HepG2 (cell line): ENCODE measurements around the gene PTPN3. TPM values are rescaled to one million over a fixed set of nuclear protein-coding genes. Genes with fewer than 3 reads are reported as not detected.

ENCODE experiments used
- BORCS8-MEF2B ChIP-seq: sonication (generic); formaldehyde crosslinking; IDR thresholded peaks from 2 replicates; pipeline ENCODE4 v1.8.0; 2022; ENCODE audit warnings: mild to moderate bottlenecking, missing genetic modification reagents
- DNMT1 ChIP-seq: sonication (generic); formaldehyde crosslinking; IDR thresholded peaks from 2 replicates; pipeline ENCODE4 v1.5.1; 2020; ENCODE audit warnings: mild to moderate bottlenecking, missing genetic modification reagents
- HOXD1 ChIP-seq: sonication (generic); formaldehyde crosslinking; IDR thresholded peaks from 2 replicates; pipeline ENCODE4 v1.5.0; 2020; ENCODE audit warnings: missing genetic modification reagents
- KDM5A ChIP-seq: fragments of 200-600 bp; sonication (generic); IDR thresholded peaks from 2 replicates; pipeline ENCODE4 v1.7.0; 2018; ENCODE audit warnings: antibody characterized with exemption, mild to moderate bottlenecking, low read length, borderline replicate concordance
- KLF13 ChIP-seq: sonication (generic); formaldehyde crosslinking; IDR thresholded peaks from 2 replicates; pipeline ENCODE4 v1.4.0; 2020; ENCODE audit warnings: mild to moderate bottlenecking, missing genetic modification reagents
- NCOA5 ChIP-seq: sonication (generic); formaldehyde crosslinking; IDR thresholded peaks from 2 replicates; pipeline ENCODE4 v1.4.0; 2020; ENCODE audit warnings: missing genetic modification reagents
- NFATC3 ChIP-seq: sonication (generic); formaldehyde crosslinking; IDR thresholded peaks from 2 replicates; pipeline ENCODE4 v1.5.1; 2020; ENCODE audit warnings: mild to moderate bottlenecking, missing genetic modification reagents
- POLR2AphosphoS5 ChIP-seq: IDR thresholded peaks from 2 replicates; pipeline ENCODE4 v1.6.1; 2012; ENCODE audit warnings: low read depth, low read length
- SNRNP70 ChIP-seq: fragments of 200-400 bp; formaldehyde crosslinking; IDR thresholded peaks from 2 replicates; pipeline ENCODE4 v1.6.1; 2017; ENCODE audit warnings: mild to moderate bottlenecking, low read depth, low read length, moderate library complexity
- THAP11 ChIP-seq: IDR thresholded peaks from 2 replicates; pipeline ENCODE4 v1.6.1; 2016; ENCODE audit warnings: missing biosample characterization, missing genetic modification reagents
- polyA plus RNA-seq, 8 experiments: library from polyadenylated mRNA; depleted of rRNA in 3 of 8; stranded (reverse) in 7 of 8; unstranded in 1 of 8; fragments of >200 nt; fragmentation: Illumina TruSeq in 4 of 8; extraction: Trizol in 4 of 8; gene quantifications; 2 replicates each; pipeline versions ENCODE4 v1.2.1 to v1.2.3, GENCODE V29; 2011 to 2016; ENCODE audit warnings: low read depth in 4 of 8, missing spikeins in 1 of 8, mixed read lengths in 1 of 8; ENCODE audit not compliant: insufficient read depth in 1 of 8
- total RNA-seq, 5 experiments: library from RNA; depleted of rRNA; stranded (reverse); fragments of >200 nt; fragmentation: Illumina TruSeq; extraction: Trizol; gene quantifications; 2 replicates each; pipeline ENCODE4 v1.2.3, GENCODE V29; 2016; ENCODE audit warnings: low read depth in 1 of 5
- TF ChIP-seq, protein P1 (sequence below): sonication (generic); formaldehyde crosslinking; IDR thresholded peaks from 2 replicates; pipeline ENCODE4 v1.8.1; 2023; ENCODE audit warnings: mild to moderate bottlenecking, missing genetic modification reagents
- TF ChIP-seq, protein P2 (sequence below): sonication (generic); formaldehyde crosslinking; IDR thresholded peaks from 2 replicates; pipeline ENCODE4 v1.5.0; 2020; ENCODE audit warnings: missing genetic modification reagents, mild to moderate bottlenecking, borderline replicate concordance
- TF ChIP-seq, protein P3 (sequence below): IDR thresholded peaks from 2 replicates; pipeline ENCODE4 v1.6.1; 2018; ENCODE audit warnings: missing genetic modification reagents

The PTPN3 gene
- total and polyA plus RNA-seq, 2 of the 13 experiments (the other 11 are each of a cell fraction or from before 2014, with no cell fraction given) = 5.6 to 20.5 TPM

DNA sequence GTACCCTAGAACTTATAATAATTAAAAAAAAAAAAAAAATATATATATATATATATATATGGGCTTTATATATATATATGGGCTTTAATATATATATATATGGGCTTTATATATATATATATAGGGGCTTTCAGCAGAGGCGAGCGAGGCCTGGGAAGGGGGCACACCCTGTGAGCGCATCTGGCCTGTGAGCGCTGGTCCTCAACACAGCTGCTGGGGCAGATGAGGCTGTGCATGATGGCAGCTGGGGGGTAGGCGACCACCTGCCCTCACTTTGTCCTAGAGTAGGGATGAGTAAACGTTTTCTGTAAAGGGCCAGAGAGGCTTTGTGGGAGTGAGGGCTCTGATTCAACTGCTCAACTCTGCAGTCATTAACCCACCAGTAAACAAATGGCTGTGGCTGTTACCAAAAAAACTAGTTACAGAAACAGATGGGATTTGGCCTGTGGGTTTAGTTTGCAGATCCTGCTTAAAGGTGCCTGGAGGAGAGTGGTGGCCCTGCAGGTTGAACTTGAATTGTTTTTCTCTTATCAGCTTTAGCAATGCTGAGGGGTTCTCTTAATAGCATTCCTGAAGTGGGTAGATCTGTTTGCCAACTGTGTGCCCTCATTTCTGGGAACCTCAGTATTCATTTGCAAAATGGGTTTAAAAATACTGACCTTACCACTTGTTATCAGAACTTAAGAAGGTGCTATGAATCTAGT is 89.2 kb downstream of the PTPN3 start (continued):
- TF ChIP-seq POLR2AphosphoS5 (no peak), KDM5A (no peak), THAP11 (CRISPR knock-in tag) (no peak), KLF13 (CRISPR knock-in tag) (no peak), HOXD1 (CRISPR knock-in tag) (no peak), SNRNP70 (no peak), BORCS8-MEF2B (CRISPR knock-in tag) (no peak), NFATC3 (CRISPR knock-in tag) (no peak), DNMT1 (CRISPR knock-in tag) (no peak), NCOA5 (CRISPR knock-in tag) (no peak)
- TF ChIP-seq, protein P1, sequence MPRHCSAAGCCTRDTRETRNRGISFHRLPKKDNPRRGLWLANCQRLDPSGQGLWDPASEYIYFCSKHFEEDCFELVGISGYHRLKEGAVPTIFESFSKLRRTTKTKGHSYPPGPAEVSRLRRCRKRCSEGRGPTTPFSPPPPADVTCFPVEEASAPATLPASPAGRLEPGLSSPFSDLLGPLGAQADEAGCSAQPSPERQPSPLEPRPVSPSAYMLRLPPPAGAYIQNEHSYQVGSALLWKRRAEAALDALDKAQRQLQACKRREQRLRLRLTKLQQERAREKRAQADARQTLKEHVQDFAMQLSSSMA (CRISPR knock-in tag) = no peak
- TF ChIP-seq, protein P2, sequence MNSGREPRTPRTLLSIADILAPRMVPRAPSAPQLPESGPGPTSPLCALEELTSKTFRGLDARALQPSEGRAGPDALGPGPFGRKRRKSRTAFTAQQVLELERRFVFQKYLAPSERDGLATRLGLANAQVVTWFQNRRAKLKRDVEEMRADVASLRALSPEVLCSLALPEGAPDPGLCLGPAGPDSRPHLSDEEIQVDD (CRISPR knock-in tag) = no peak
- TF ChIP-seq, protein P3, sequence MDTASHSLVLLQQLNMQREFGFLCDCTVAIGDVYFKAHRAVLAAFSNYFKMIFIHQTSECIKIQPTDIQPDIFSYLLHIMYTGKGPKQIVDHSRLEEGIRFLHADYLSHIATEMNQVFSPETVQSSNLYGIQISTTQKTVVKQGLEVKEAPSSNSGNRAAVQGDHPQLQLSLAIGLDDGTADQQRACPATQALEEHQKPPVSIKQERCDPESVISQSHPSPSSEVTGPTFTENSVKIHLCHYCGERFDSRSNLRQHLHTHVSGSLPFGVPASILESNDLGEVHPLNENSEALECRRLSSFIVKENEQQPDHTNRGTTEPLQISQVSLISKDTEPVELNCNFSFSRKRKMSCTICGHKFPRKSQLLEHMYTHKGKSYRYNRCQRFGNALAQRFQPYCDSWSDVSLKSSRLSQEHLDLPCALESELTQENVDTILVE (CRISPR knock-in tag) = no peak
- TF ChIP-seq, all 625 proteins: peak for 0
